ENCODE results near the gene PCDHGC3.

GRCh38 chr5:141501761-141502160, 26.0 kb downstream of the PCDHGC3 start:
- TF ChIP-seq CTCF (IDR thresholded peaks at IDR 0.05) (no peak), POLR2AphosphoS5 (IDR thresholded peaks at IDR 0.05) (no peak), EP300 (IDR thresholded peaks at IDR 0.05; ENCODE audit: low read depth) (no peak), POLR2A (IDR thresholded peaks at IDR 0.05) (no peak)

Data from transverse colon (tissue), 4 donors.